ENCODE data around the gene DSCAM.

The DSCAM gene

GRCh38 chr21:40783404-40783803 lies 63.6 kb downstream of the DSCAM start:
- no peak for DNase-seq (ENCODE audit: low read depth in 2 of 3, low spot score in 1 of 3)

GRCh38 chr21:40770435-40771055 lies 76.4 kb downstream of the DSCAM start:
- DNase-seq (ENCODE audit: low read depth in 2 of 3, low spot score in 1 of 3): no peak

GRCh38 chr21:40769231-40769630 lies 77.7 kb downstream of the DSCAM start:
- no peak for DNase-seq (ENCODE audit: low read depth in 2 of 3, low spot score in 1 of 3)

GRCh38 chr21:40768056-40768455 lies 78.9 kb downstream of the DSCAM start:
- DNase-seq (ENCODE audit: low read depth in 2 of 3, low spot score in 1 of 3): no peak

GRCh38 chr21:40766381-40766780 lies 80.6 kb downstream of the DSCAM start:
- DNase-seq (ENCODE audit: low read depth in 2 of 3, low spot score in 1 of 3): no peak

GRCh38 chr21:40765811-40766210 lies 81.1 kb downstream of the DSCAM start:
- no peak for DNase-seq (ENCODE audit: low read depth in 2 of 3, low spot score in 1 of 3)

- no peak for DNase-seq (ENCODE audit: low read depth in 2 of 3, low spot score in 1 of 3)
Observed at GRCh38 chr21:40760821-40761220, 86.1 kb downstream of the DSCAM start.

- no peak for DNase-seq (ENCODE audit: low read depth in 2 of 3, low spot score in 1 of 3)
Observed at GRCh38 chr21:40759061-40759460, 87.9 kb downstream of the DSCAM start.

- no peak for DNase-seq (ENCODE audit: low read depth in 2 of 3, low spot score in 1 of 3)
Observed at GRCh38 chr21:40757366-40757765, 89.6 kb downstream of the DSCAM start.

- no peak for DNase-seq (ENCODE audit: low read depth in 2 of 3, low spot score in 1 of 3)
Observed at GRCh38 chr21:40754466-40754865, 92.5 kb downstream of the DSCAM start.

- DNase-seq (ENCODE audit: low read depth in 2 of 3, low spot score in 1 of 3): no peak
Observed at GRCh38 chr21:40753756-40754155, 93.2 kb downstream of the DSCAM start.

- no peak for DNase-seq (ENCODE audit: low read depth in 2 of 3, low spot score in 1 of 3)
Observed at GRCh38 chr21:40752125-40752524, 94.8 kb downstream of the DSCAM start.

- DNase-seq (ENCODE audit: low read depth in 2 of 3, low spot score in 1 of 3): no peak
Observed at GRCh38 chr21:40751221-40751620, 95.7 kb downstream of the DSCAM start.

- no peak for DNase-seq (ENCODE audit: low read depth in 2 of 3, low spot score in 1 of 3)
Observed at GRCh38 chr21:40736145-40736544, 110.8 kb downstream of the DSCAM start.

GRCh38 chr21:40733024-40733397 lies 113.9 kb downstream of the DSCAM start:
- DNase-seq (ENCODE audit: low read depth in 2 of 3, low spot score in 1 of 3): no peak

GRCh38 chr21:40732253-40733023 lies 114.5 kb downstream of the DSCAM start:
- no peak for DNase-seq (ENCODE audit: low read depth in 2 of 3, low spot score in 1 of 3)

GRCh38 chr21:40731206-40731605 lies 115.8 kb downstream of the DSCAM start:
- DNase-seq (ENCODE audit: low read depth in 2 of 3, low spot score in 1 of 3): no peak

GRCh38 chr21:40730426-40730800 lies 116.5 kb downstream of the DSCAM start:
- no peak for DNase-seq (ENCODE audit: low read depth in 2 of 3, low spot score in 1 of 3)

- DNase-seq (ENCODE audit: low read depth in 2 of 3, low spot score in 1 of 3): no peak
Observed at GRCh38 chr21:40729761-40730425, 117.1 kb downstream of the DSCAM start.

- no peak for DNase-seq (ENCODE audit: low read depth in 2 of 3, low spot score in 1 of 3)
Observed at GRCh38 chr21:40723966-40724365, 123.0 kb downstream of the DSCAM start.

- DNase-seq (ENCODE audit: low read depth in 2 of 3, low spot score in 1 of 3): no peak
Observed at GRCh38 chr21:40723317-40723716, 123.6 kb downstream of the DSCAM start.

GRCh38 chr21:40719615-40720014 lies 127.3 kb downstream of the DSCAM start:
- no peak for DNase-seq (ENCODE audit: low read depth in 2 of 3, low spot score in 1 of 3)

All from stimulated activated CD4-positive, alpha-beta T cell treated with anti-CD3 and anti-CD28 coated beads, Interleukin-12 subunit alpha, Interleukin-12 subunit beta, amount 100 ng/mL, for 48 hours (primary cell).